OCI-LY1 (cell line): ENCODE data around the gene NUAK1.

Source experiments
- H2AFZ ChIP-seq: fragments of 200-600 bp; sonication (generic), shearing (Covaris generic); 2 replicates; pipeline ENCODE4 v1.6.0; 2014; ENCODE audit warnings: antibody characterized with exemption, mild to moderate bottlenecking, low read length
- H3F3A ChIP-seq: fragments of 200-600 bp; sonication (generic), shearing (Covaris generic); 2 replicates; pipeline ENCODE4 v1.6.0; 2014; ENCODE audit warnings: mild to moderate bottlenecking, antibody characterized with exemption, low read length, moderate library complexity; ENCODE audit not compliant: insufficient read depth
- H3K27ac ChIP-seq: fragments of 200-600 bp; sonication (generic); 2 replicates; pipeline ENCODE4 v1.5.1; 2014; ENCODE audit warnings: low read length, mixed run types, mild to moderate bottlenecking, low read depth; ENCODE audit not compliant: poor library complexity, severe bottlenecking
- H3K27me3 ChIP-seq: fragments of 200-600 bp; sonication (generic); 2 replicates; pipeline ENCODE4 v1.6.0; 2014; ENCODE audit warnings: antibody characterized with exemption, mild to moderate bottlenecking, low read length, moderate library complexity; ENCODE audit not compliant: insufficient read depth
- H3K36me3 ChIP-seq: fragments of 200-600 bp; sonication (generic); 2 replicates; pipeline ENCODE4 v1.6.1; 2014; ENCODE audit warnings: mild to moderate bottlenecking, antibody characterized with exemption, low read length, moderate library complexity, mixed read lengths; ENCODE audit not compliant: insufficient read depth
- H3K4me1 ChIP-seq: fragments of 200-600 bp; sonication (generic); 2 replicates; pipeline ENCODE4 v1.5.1; 2014; ENCODE audit warnings: mild to moderate bottlenecking, low read length, moderate library complexity; ENCODE audit not compliant: insufficient read depth, severe bottlenecking
- H3K4me2 ChIP-seq: fragments of 200-600 bp; sonication (generic), shearing (Covaris generic); 2 replicates; pipeline ENCODE4 v1.6.1; 2014; ENCODE audit warnings: low read length
- H3K4me3 ChIP-seq: fragments of 200-600 bp; sonication (generic); 2 replicates; pipeline ENCODE4 v1.5.1; 2014; ENCODE audit warnings: low read length, low read depth, mild to moderate bottlenecking, mixed read lengths; ENCODE audit not compliant: poor library complexity, severe bottlenecking
- H3K79me2 ChIP-seq: fragments of 200-600 bp; shearing (Covaris generic); 2 replicates; pipeline ENCODE4 v1.6.1; 2016; ENCODE audit warnings: mixed run types, low read length, mixed read lengths; ENCODE audit not compliant: insufficient read depth
- H3K9ac ChIP-seq: fragments of 200-600 bp; sonication (generic), shearing (Covaris generic); 2 replicates; pipeline ENCODE4 v1.6.1; 2014; ENCODE audit warnings: mild to moderate bottlenecking, low read length, mixed read lengths
- H3K9me2 ChIP-seq: fragments of 200-600 bp; sonication (generic), shearing (Covaris generic); 2 replicates; pipeline ENCODE4 v1.6.1; 2014; ENCODE audit warnings: low read depth, mild to moderate bottlenecking, low read length, mixed read lengths
- H3K9me3 ChIP-seq: fragments of 200-600 bp; shearing (Covaris generic); 2 replicates; pipeline ENCODE4 v1.6.1; 2014; ENCODE audit warnings: low read length, mixed read lengths
- H4K20me1 ChIP-seq: fragments of 200-600 bp; sonication (generic), shearing (Covaris generic); 2 replicates; pipeline ENCODE4 v1.6.0; 2016; ENCODE audit warnings: mild to moderate bottlenecking, low read length; ENCODE audit not compliant: insufficient read depth
- EZH2 ChIP-seq: fragments of 200-600 bp; sonication (generic), shearing (Covaris generic); IDR thresholded peaks from 2 replicates; pipeline ENCODE4 v1.8.0; 2017; ENCODE audit warnings: borderline replicate concordance, mixed run types, mild to moderate bottlenecking, antibody characterized with exemption, low read length, moderate library complexity, mixed read lengths
- TF ChIP-seq, protein P1 (sequence below): fragments of 200-600 bp; sonication (generic), shearing (Covaris generic); IDR thresholded peaks from 2 replicates; pipeline ENCODE4 v1.5.1; 2017; ENCODE audit warnings: mild to moderate bottlenecking, antibody characterized with exemption, low read length, moderate library complexity, mixed read lengths

Gene NUAK1

DNA sequence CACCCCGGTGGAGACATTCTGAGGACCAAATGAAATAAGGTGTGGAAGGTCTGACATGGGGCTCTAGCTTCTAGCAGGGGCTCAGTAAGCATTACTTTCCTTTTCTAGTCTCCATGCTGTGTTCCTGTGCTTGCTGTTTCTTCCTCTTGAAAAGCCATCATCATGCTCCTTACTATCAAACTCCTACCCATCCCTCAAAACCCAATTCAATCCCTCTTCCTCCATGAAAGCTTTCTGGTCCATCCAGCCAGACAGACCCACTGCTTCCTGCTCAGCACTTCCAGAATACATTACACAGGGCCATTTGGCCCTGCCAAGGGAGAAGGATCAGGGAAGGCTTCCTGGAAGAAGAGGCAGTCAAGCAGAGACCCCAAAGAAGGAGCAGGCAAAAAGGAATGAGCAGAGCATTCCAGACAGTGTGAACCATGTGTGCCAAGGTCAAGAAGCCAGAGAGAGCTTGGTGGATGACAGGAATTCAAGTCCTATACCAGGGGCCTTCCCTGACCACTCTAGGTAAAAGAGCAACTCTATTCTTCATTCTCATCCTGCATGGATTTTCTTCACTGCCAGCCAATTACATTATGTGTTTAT lies 59.5 kb downstream of the NUAK1 start:
- H3K4me3 ChIP-seq: no peak overlapping the region
- no peak for TF ChIP-seq EZH2
- TF ChIP-seq, protein P1, sequence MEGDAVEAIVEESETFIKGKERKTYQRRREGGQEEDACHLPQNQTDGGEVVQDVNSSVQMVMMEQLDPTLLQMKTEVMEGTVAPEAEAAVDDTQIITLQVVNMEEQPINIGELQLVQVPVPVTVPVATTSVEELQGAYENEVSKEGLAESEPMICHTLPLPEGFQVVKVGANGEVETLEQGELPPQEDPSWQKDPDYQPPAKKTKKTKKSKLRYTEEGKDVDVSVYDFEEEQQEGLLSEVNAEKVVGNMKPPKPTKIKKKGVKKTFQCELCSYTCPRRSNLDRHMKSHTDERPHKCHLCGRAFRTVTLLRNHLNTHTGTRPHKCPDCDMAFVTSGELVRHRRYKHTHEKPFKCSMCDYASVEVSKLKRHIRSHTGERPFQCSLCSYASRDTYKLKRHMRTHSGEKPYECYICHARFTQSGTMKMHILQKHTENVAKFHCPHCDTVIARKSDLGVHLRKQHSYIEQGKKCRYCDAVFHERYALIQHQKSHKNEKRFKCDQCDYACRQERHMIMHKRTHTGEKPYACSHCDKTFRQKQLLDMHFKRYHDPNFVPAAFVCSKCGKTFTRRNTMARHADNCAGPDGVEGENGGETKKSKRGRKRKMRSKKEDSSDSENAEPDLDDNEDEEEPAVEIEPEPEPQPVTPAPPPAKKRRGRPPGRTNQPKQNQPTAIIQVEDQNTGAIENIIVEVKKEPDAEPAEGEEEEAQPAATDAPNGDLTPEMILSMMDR: no peak
- no peak overlapping the region for H2AFZ ChIP-seq
- no peak overlapping the region for H3K4me2 ChIP-seq
- H3K9me2 ChIP-seq: no peaks in the 10 kb centered on the region
- H3K79me2 ChIP-seq: no peaks in the 10 kb centered on the region
- no peaks in the 10 kb centered on the region for H3F3A ChIP-seq
- no peaks in the 10 kb centered on the region for H4K20me1 ChIP-seq
- no peak overlapping the region for H3K27ac ChIP-seq
- H3K9ac ChIP-seq: no peak overlapping the region
- H3K9me3 ChIP-seq: no peaks in the 10 kb centered on the region
- no peaks in the 10 kb centered on the region for H3K27me3 ChIP-seq
- no peaks in the 10 kb centered on the region for H3K36me3 ChIP-seq
- H3K4me1 ChIP-seq: no peaks in the 10 kb centered on the region

DNA sequence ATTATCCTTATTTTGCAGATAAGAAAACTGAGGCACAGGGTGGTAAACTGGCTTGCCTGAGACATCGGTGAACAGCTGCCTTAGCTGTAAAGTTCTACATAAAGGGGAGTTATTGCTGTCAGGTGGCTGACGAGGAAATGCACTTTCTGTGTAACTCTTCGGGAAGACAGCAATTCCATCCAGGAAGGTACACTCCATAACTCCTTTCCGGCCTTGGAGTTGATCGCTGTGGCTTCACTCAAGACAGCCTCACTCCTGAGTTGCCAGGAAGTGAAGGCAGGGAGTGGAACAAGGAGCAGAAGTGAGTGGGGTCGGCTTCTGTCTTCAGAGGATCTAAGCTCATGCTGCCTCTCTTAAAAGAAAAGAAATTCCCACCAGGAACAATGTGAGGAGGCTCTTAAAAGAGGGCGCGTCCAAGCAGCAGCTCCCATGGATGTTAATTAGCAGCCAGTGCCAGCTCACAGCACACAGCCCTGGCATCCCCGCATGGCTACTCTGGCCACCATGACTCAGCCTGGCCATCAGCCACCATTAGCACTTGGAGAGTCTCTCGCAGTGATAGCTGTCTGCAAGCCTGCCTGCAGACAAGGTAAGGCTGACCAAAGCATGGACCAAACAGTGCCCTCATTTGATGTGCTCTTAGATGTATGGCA lies 60.3 kb downstream of the NUAK1 start:
- no peaks in the 10 kb centered on the region for H3K27me3 ChIP-seq
- no peak overlapping the region for H2AFZ ChIP-seq
- H4K20me1 ChIP-seq: no peaks in the 10 kb centered on the region
- H3K27ac ChIP-seq: no peak overlapping the region
- no peak overlapping the region for H3K4me3 ChIP-seq
- no peaks in the 10 kb centered on the region for H3K9me3 ChIP-seq
- H3K36me3 ChIP-seq: no peaks in the 10 kb centered on the region
- H3K9me2 ChIP-seq: no peaks in the 10 kb centered on the region
- TF ChIP-seq EZH2: no peak
- TF ChIP-seq, protein P1: no peak
- no peak overlapping the region for H3K4me2 ChIP-seq
- H3F3A ChIP-seq: no peaks in the 10 kb centered on the region
- no peaks in the 10 kb centered on the region for H3K4me1 ChIP-seq
- no peaks in the 10 kb centered on the region for H3K79me2 ChIP-seq
- H3K9ac ChIP-seq: no peak overlapping the region

DNA sequence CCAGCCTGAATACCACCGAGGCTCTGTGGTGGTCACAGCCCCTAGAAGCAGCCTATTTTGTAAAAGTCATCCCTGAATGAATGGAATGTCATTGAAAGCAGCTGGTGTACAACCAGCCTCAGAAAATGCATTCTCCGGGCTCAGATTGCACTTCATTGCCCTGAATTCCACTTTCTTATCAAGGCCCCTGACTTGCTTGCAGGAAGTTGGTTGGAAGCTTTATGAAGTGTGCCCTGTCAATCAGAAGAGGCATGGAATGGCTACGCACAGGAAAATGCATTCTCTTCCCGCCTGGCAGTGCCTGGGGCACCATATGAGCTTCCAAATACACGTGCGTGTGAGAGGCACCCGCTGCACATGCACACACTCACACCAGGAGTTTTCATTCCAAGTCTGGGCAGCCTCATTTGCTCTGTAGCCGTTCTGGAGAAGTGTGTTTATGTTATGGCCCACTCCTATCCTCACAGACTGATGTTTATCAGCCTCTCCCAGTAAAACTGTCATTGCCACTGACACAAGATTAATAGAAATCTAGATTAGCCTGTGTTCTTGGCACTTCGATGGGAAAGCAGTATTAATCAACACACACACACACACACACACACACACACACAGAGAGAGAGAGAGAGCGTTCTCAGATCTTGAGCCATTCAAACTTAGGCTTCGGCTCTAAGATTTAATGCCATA lies 63.9 kb downstream of the NUAK1 start:
- Histone ChIP-seq H2AFZ (no peak overlapping the region), H3K27ac (no peak overlapping the region)

More for the DNA sequence above, 63.9 kb downstream of the NUAK1 start:
- Histone ChIP-seq H3K4me1 (no peaks in the 10 kb centered on the region), H3K9me2 (no peaks in the 10 kb centered on the region), H3K4me3 (no peak overlapping the region), H3K9me3 (no peaks in the 10 kb centered on the region), H3K4me2 (no peak overlapping the region), H4K20me1 (no peaks in the 10 kb centered on the region), H3K36me3 (no peaks in the 10 kb centered on the region), H3K79me2 (no peaks in the 10 kb centered on the region), H3K27me3 (no peaks in the 10 kb centered on the region), H3F3A (no peaks in the 10 kb centered on the region), H3K9ac (no peak overlapping the region)
- TF ChIP-seq, protein P1: no peak
- no peak for TF ChIP-seq EZH2
